GM19468 (cell line): ENCODE data around the gene FOXE1.

Experiments
- ATAC-seq: cut with Tn5 transposase; IDR thresholded peaks from one replicate; pipeline ENCODE4 v1.9.1; 2021; ENCODE audit warnings: mild to moderate bottlenecking, moderate library complexity, moderate number of reproducible peaks; ENCODE audit not compliant: unreplicated experiment; ENCODE audit errors: extremely low read depth

FOXE1 gene

GRCh38 chr9:97853056-97853843 lies at the start of gene FOXE1:
FOXE1 (plus strand) TSS chr9:97853226; CDS start chr9:97853915, 689 bp downstream.
- no peak for ATAC-seq

GRCh38 chr9:97804059-97804365 lies 49.0 kb upstream of the FOXE1 start:
- ATAC-seq: no peak

DNA sequence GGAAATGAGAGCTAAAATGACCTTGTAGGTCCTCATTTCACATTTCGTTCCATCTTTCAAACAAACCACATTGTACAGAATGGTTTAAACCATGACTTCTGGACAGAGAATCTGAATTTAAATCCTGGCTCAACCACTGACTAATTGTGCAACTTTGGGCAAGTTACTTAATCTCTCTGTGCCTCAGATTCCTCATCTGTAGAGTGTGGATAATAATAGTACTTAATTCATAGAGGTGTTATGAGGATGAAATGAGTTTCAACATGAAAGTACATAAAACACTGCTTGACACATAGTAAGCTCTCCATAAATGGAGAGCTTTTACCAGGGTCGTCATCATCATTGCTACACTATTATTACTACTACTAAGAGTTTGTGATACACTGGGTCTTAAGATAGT lies 46.3 kb upstream of the FOXE1 start:
- no peak for ATAC-seq

DNA sequence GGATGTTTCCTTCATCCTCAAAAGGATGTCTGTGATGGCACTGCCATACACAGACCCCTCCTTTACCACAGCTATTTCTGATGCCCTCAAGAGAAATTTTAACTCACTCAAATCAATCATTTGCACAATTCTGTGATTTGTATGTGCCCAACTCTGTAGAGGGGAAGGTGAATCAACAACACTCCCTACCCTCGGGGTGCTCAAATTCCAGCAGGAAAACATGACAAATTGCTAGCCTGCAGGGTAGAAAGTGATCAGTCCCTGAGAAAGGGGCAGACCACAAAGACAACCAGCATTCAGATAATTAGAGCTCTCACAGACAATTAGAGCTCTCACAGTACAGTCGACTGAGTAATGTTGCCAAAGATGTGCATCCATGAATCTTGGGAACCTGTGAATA lies 45.3 kb upstream of the FOXE1 start:
- no peak for ATAC-seq

DNA sequence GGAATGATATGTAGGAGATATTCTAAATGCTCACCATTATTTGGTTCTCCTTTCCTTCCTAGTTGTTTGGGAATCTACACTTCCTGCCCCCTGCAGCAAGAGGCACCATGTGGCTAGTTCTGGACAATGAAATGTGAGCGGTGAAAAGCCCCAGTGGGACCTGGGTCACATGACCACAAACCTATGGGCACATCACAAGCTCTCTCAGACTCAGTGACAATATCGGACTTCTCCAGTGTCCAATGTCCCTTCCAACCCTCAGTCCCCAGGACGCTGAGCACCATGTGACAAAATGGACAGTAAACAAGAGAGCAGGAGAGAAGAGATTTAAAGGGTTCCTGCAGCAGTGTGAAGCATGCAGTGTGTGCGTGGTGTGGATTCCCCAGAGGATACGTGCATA lies 44.6 kb upstream of the FOXE1 start:
- ATAC-seq: no peak

- no peak for ATAC-seq
Measured at GRCh38 chr9:97808972-97809371, 44.1 kb upstream of the FOXE1 start.

DNA sequence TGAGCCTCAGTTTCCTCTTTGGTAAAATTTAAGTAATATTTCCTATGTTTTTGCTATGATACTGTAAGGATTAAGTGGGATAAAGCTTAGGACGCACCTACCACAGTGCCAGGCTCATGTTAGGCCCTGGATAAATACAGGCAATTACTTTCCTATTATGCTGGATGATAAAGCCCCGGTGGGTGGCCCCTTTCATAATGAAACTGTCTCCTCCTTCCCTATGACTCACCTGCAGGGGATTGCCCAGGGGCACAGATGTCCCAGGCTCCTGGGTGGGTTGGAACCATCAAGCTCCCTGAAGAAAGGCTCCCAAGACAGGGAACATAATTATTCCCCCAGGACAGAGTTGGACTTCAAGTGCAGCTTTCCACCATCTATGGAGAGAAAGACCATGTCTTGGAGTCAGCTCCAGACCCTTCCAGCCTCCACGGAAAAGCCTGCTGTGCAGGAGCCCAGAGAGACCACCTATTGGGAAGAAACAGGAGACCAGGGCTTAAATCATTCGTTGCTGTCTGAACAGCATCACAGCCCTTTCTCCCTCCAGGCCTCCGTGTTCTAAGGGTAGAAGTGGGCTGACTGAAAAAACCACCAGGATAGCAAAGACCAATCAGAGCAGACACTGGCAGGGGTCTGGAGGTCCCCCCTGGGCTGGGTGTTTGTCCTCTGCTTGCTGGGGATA lies 43.2 kb upstream of the FOXE1 start:
- no peak for ATAC-seq

DNA sequence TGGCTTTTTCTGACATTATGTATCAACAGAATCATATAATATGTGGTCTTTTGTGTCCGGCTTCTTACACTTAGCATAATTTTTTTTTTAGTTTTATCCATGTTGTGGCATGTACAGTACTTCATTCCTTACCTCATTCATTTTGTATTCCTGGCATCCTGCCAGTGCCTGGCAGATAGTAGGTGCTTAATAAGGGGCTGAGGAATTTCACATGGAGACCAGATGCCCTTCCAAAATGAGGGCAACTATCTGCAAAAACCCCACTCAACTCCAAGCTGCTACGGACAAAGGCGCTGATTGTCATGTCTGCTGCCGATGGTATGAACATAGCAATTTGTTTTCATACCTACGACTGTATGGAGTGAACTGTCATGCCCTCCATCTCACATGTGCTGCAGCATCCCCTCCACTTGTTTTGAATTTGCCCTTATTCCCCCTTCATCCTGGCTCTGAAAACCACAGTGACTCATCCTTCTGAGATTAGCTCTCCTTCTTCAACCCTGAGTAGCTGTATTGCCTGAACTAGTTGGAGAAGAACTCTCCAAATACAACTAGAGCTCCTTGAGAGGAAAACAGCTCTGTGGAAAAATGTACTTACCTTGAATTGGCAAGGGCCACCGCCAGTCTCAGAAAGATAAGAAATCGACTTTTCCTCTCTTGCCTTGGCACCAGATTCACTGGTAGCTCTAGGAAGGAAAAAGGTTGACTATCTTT lies 41.3 kb upstream of the FOXE1 start:
- ATAC-seq: no peak

DNA sequence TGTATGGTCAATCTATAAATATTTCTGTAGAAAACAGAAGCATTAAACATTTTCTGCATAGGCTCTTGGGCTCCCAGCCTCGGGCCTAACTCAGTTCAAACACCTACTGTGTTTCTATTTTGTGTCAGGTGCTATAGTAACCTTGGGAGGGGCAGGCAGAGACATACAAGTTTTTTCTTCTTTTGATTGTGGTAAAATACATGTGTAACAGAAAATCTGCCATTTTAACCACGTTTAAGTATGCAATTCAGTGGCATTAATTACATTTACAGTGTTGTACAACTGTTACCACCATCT lies 40.8 kb upstream of the FOXE1 start:
- ATAC-seq: no peak

- no peak for ATAC-seq
Measured at GRCh38 chr9:97813072-97813471, 40.0 kb upstream of the FOXE1 start.

DNA sequence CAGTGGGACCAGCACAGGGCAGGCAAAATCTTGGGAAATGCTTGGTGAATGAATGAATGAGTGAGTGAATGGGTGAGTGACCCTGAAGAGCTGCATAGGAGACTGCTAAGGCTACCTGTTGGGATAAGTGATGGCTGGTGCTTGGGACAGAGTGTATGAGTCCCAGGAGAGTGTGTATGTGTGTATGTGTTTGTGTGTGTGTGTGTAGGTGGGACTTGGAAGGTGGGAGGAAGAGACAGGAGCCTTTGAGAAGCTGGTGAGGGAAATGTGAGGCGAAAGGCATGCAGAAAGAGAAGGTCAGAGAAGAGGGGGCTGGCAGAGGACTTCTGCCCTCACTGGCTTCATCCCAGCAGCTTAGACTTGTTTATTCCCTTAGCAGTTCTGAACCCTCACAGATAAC lies 33.3 kb upstream of the FOXE1 start:
- ATAC-seq: no peak

DNA sequence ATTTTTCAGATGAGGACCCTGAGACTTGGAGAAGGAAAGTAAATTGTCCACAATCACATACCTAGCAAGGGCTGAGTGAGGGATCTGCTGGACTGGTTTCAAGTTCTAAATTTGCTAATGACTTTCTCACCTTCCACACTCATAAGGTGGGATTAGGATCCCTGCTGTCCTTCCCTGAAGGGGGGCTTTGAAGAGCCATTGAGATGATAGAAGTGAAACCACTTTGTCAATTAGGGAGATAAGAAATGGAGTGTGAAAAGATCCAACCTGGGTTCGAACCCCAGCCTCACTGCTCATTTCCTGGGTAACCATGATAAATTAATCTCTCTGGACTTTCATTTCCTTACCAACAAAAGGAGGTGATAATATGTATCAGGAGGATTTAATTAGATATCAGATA lies 32.7 kb upstream of the FOXE1 start:
- no peak for ATAC-seq

DNA sequence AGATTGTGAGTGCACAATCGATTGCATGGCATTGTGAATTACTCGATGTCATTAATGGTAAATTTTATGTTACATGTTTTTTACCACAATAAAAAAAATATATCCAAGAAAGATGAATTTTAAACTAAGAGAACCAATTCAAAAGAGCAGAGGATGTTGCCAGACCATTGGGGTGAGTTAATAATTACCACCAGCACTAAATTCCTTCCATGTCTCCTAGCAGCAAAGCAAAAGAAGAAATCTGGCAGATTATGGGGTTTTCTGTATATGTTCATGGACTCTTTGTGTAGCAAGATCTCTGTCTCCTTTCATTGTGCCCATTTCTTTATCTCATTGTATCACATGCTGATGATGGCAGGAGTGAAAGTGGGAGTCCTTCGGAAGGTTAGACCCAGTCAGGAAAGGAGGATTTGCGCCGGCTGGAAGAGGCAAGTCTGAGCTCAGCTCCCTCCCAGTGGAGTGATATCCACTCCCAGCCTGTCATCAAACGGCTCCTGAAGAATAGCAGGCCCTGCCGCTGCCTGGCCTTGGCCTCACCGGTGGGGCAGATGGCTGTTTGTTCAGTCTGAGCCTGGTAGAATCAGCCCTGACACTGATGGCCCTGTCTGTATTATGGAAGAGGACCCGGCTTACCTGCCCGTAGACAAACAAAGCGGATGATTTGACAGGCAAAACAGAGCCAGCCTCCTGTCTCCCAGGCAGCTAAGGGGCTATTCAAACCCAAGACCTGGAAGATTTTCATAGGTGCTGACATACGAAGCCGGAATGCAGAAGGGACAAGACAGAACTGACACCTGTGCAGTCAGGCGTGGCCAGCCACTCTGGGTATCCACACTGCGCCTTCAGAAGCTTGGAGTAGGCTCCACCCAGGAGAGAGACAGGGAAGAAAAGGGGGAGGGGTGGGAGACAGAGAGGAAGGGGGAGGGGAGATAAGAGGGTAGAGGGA lies 21.9 kb upstream of the FOXE1 start:
- no peak for ATAC-seq

DNA sequence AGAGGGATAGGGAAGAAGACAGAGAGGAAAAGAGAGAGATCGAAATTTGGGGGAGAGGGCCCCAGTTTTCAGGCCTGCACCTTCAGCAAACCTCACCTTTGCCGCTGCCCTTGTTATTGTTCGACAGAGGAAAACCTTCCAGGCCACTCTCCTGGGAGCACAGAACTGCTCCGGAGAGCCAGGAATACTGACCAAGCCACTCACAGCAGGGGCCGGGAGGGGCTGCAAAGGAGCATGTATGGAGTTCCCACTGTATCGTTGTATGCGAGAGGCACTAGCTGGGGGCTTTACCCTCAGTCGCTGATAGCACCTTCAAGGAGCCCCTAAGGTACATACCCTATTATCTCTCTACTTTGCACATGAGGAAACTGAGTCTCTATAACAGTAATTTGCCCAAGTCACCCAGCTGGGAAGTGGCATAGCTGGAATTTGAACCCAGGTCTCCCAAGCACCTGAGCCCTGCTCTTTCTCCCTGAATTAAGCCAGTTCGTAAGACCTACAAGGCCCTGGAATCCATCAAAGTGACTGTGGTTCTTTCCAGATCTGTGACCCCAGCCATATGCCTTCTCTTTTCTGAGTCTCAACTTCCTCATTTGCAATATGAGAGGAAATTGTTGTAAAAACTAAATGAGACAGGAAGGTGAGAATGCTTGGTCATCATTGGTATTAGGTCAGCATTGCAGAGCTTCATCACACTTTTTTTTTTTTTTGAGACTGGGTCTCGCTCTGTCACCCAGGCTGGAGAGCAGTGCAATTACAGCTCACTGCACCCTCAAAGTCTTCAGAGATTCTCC lies 21.0 kb upstream of the FOXE1 start:
- ATAC-seq: no peak

DNA sequence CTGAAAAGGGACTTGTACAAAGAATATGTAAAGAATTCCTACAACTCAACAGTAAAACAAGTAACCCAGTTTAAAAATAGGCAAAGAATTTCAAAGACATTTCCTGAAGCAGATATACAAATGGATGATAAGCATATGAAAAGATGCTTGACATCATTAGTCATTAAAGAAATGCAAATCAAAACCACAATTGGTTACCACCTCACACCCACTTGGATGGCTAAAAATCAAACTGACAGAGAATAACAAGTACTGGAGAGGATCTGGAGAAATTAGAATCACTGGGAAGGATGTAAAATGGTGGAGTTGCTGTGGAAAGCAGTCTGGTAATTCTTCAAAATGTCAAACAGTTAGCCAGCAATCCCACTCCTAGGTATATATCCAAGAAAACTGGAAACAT lies 12.5 kb upstream of the FOXE1 start:
- ATAC-seq: no peak

DNA sequence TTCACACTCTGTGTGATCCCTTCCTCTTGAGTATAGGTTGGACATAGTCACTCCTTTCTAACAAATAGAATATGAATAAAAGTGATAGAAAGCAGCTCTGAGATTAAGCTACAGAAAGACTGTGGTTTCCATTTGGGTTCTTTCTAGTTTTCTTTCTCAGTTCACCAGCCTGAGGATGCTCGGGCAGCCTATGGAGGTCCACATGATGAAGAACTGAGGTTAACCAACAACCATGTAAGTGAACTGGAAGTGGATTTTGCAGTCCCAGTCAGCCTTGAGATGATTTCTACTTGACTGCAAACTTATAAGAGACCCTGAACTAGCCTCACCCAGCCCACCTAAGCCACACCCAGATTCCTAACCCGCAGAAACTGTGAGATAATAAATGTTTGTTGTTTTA lies 10.1 kb upstream of the FOXE1 start:
- no peak for ATAC-seq

DNA sequence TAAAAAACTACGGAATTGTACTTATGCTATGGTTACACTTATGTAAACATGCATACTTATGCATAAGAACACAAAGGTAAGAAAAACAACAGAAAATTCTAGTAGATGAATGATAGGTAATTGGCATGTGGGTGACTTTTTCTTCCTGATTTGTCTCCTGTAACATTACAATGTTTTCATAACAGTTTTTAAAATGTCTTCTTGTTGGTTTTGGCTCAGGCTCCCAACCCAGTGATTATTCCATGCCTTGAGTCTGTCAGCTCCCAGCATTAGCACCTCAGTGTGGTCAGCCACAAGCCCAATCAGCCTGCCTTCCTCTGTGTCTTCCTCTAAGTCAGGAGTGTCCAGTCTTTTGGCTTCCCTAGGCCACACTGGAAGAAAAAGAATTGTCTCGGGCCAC lies 7.9 kb upstream of the FOXE1 start:
- no peak for ATAC-seq

DNA sequence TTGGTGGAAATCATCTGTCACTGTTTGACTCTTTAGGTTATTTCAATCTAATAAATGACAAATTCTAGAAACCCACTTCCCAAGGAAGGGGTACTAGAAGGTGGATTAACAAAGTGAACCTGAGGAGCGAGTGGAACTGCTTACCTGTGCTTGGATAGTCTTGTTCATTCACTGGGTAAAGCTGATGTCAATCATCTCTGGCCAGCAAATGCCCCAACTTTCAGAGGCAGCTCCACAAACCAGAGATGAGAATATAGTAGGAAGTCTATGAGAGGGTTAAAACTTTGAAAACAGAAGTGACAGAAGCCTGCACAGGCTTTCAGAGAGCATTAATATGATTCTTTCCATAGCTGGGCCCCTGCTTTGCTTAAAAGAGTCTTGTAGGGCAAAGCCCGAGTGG lies 7.3 kb upstream of the FOXE1 start:
- ATAC-seq: no peak

GRCh38 chr9:97846347-97846746 lies 6.7 kb upstream of the FOXE1 start:
- no peak for ATAC-seq
